SK-N-DZ (cell line): ENCODE measurements around the gene SLC16A5.
"Not testable (repeated sequence)": the region's sequence is repeated elsewhere in the genome, so short reads cannot be mapped to it uniquely, and the experiment has no call there.

Source experiments
- DNase-seq: peaks from one replicate; pipeline ENCODE4 v3.0.0-alpha.2; 2015; ENCODE audit warnings: low spot score

Gene SLC16A5

GRCh38 chr17:75064040-75064439 lies 23.7 kb upstream of the SLC16A5 start:
- DNase-seq, result no peak

- no peak for DNase-seq
Observed at GRCh38 chr17:75064460-75064859, 23.3 kb upstream of the SLC16A5 start.

GRCh38 chr17:75064867-75065561 lies 22.7 kb upstream of the SLC16A5 start:
- no peak for DNase-seq

- DNase-seq, result no peak
Observed at GRCh38 chr17:75065562-75066151, 22.1 kb upstream of the SLC16A5 start.

- DNase-seq, result no peak
Observed at GRCh38 chr17:75067856-75068255, 19.9 kb upstream of the SLC16A5 start.

- DNase-seq, result no peak
Observed at GRCh38 chr17:75068750-75069149, 19.0 kb upstream of the SLC16A5 start.

- no peak for DNase-seq
Observed at GRCh38 chr17:75069783-75070182, 18.0 kb upstream of the SLC16A5 start.

- DNase-seq, result not testable (repeated sequence)
Observed at GRCh38 chr17:75071478-75072271, 16.1 kb upstream of the SLC16A5 start.

- DNase-seq, result not testable (repeated sequence)
Observed at GRCh38 chr17:75072909-75073308, 14.8 kb upstream of the SLC16A5 start.

GRCh38 chr17:75073618-75074047 lies 14.1 kb upstream of the SLC16A5 start:
- DNase-seq, result no peak

- no peak for DNase-seq
Observed at GRCh38 chr17:75074532-75074931, 13.2 kb upstream of the SLC16A5 start.

GRCh38 chr17:75075597-75076336 lies 12.0 kb upstream of the SLC16A5 start:
- DNase-seq, result no peak

- no peak for DNase-seq
Observed at GRCh38 chr17:75077072-75077495, 10.7 kb upstream of the SLC16A5 start.

- DNase-seq, result no peak
Observed at GRCh38 chr17:75077496-75078283, 10.1 kb upstream of the SLC16A5 start.

- no peak for DNase-seq
Observed at GRCh38 chr17:75078284-75079022, 9.3 kb upstream of the SLC16A5 start.

- DNase-seq, result no peak
Observed at GRCh38 chr17:75079023-75079373, 8.8 kb upstream of the SLC16A5 start.

- DNase-seq, result no peak
Observed at GRCh38 chr17:75081611-75082540, 5.9 kb upstream of the SLC16A5 start.

- no peak for DNase-seq
Observed at GRCh38 chr17:75082683-75083082, 5.1 kb upstream of the SLC16A5 start.

- no peak for DNase-seq
Observed at GRCh38 chr17:75084039-75084660, 3.6 kb upstream of the SLC16A5 start.
